Right lobe of liver (tissue), 4 donors: Measurements from ENCODE around the gene TRPC3.

ENCODE experiments used
- POLR2A ChIP-seq: fragments of 450-650 bp; IDR thresholded peaks from one replicate; pipeline ENCODE4 v1.6.1; 2017; ENCODE audit warnings: antibody characterized with exemption, mild to moderate bottlenecking
- TF ChIP-seq, protein P1 (sequence below), 4 donors: fragments of 200-600 bp in 3 of 4; fragments of 450-650 bp in 1 of 4; IDR thresholded peaks; one replicate each; pipeline versions ENCODE4 v1.5.1 to v1.8.0; 2016 to 2022; ENCODE audit warnings: antibody characterized with exemption in 4 of 4, mild to moderate bottlenecking in 2 of 4
- donor health status: DM: no; HTN: no; CAD: no.
- donor health status: DM: no; HTN: no; CAD: no.
- donor health status: DM: no; HTN: yes; CAD: no.

DNA sequence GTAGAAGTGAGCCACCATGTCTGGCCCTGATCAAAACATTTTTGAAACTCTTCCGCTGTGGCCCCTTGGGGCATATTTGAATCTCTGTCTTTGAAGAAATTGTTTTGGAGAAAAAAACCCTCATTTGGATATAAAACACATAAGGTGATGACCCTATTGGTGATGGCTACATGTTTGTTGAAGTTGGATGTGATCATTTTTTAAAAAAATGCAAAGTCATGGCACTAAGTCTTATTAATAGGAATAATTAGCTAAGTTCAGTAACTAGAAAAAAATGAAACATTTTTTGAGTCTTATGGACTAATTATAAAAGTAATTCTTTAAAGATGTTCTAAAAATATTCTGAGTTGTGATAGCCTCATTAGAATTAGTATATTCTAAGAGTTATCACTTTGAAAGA, 63.7 kb downstream of the TRPC3 start:
- TF ChIP-seq, protein P1, sequence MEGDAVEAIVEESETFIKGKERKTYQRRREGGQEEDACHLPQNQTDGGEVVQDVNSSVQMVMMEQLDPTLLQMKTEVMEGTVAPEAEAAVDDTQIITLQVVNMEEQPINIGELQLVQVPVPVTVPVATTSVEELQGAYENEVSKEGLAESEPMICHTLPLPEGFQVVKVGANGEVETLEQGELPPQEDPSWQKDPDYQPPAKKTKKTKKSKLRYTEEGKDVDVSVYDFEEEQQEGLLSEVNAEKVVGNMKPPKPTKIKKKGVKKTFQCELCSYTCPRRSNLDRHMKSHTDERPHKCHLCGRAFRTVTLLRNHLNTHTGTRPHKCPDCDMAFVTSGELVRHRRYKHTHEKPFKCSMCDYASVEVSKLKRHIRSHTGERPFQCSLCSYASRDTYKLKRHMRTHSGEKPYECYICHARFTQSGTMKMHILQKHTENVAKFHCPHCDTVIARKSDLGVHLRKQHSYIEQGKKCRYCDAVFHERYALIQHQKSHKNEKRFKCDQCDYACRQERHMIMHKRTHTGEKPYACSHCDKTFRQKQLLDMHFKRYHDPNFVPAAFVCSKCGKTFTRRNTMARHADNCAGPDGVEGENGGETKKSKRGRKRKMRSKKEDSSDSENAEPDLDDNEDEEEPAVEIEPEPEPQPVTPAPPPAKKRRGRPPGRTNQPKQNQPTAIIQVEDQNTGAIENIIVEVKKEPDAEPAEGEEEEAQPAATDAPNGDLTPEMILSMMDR (IDR thresholded peaks at IDR 0.05), result no peak
- TF ChIP-seq POLR2A, result no peak
